Medulla oblongata (tissue), 1 donor: ENCODE data around the gene TMBIM6.

Source experiments
- DNase-seq: peaks from one replicate; pipeline ENCODE4 v3.0.0-alpha.2; 2015; ENCODE audit errors: extremely low spot score

Gene TMBIM6

GRCh38 chr12:49796606-49797448, 55.5 kb downstream of the TMBIM6 start:
- DNase-seq, result no peak

DNA sequence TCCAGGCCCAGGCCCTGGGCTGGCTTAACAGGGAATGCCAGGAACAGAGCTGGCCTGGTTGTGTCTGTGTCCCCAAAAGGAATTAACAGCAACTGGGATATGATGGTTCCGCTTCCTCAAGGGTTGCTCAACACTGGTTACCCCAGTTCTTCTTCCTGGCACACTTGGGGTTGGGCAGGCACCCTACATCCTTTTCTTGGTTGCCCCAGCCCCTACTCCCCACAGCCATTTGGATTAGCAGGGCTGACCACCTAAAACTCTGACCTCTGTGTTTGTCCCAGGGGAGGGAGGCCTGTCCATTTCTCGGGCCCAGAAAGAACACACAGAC, 56.1 kb downstream of the TMBIM6 start:
- DNase-seq, result no peak

- DNase-seq, result no peak
These were observed 56.9 kb downstream of the TMBIM6 start for GRCh38 chr12:49798248-49798647.

- no peak for DNase-seq
These were observed 57.6 kb downstream of the TMBIM6 start for GRCh38 chr12:49798934-49799333.

DNA sequence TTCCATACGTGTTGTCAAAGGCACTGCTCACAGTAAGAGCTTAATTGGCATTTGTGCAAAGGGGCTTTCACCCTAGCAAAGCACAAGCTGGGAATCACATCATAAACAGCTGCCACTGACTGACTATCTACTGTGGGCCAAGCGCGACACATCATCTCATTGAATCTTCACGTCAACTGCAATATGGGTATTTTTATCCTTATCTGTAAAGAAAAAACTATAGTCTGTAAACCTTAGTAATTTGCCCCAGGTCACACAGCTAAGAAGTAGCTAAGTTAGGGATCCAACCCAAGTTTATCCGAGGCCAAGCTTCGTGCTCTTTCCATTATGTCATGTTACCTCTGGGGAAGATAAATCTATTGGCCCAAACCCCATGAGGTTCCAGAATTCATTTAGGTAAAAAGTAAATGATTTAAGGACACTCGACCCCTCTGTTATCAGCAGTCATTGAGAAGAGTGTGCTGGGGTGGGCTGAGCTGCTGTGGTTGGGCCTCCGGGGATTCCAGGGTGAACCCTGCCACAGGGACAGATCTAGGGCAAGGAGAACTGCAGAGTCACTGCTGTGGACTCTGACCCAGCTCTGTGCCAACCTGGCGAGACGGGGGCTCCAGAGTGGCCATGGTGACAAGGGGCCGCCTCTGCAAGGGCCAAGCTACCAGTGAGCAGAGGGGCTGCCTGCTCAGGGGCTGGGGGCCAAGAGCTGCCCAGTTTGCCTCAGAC, 59.2 kb downstream of the TMBIM6 start:
- DNase-seq, result no peak

- DNase-seq, result no peak
These were observed 60.0 kb downstream of the TMBIM6 start for GRCh38 chr12:49801141-49802063.

- DNase-seq, result no peak
These were observed 62.5 kb downstream of the TMBIM6 start for GRCh38 chr12:49803693-49804450.

DNA sequence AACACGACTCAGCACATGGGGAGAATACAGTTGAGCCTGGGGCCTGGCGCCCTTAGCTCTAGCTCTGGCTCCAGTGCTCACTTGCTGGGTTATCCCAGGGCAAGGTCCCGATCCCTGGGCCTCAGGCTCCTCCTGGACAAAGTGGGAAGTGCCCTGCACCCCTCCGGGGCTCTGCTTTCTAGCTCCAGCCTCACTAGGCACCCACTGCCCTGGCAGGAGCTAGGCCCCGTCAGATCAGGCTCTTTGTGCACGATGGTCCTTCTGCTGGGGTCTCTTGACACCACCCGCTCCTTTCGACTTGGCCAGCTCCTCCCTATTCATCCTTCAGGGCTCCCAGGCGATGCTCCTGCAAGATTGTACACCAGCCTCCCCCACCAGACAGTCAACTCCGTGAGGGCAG, 63.5 kb downstream of the TMBIM6 start:
- no peak for DNase-seq

- no peak for DNase-seq
These were observed 64.1 kb downstream of the TMBIM6 start for GRCh38 chr12:49805409-49805808.

- no peak for DNase-seq
These were observed 65.0 kb downstream of the TMBIM6 start for GRCh38 chr12:49806321-49806813.

DNA sequence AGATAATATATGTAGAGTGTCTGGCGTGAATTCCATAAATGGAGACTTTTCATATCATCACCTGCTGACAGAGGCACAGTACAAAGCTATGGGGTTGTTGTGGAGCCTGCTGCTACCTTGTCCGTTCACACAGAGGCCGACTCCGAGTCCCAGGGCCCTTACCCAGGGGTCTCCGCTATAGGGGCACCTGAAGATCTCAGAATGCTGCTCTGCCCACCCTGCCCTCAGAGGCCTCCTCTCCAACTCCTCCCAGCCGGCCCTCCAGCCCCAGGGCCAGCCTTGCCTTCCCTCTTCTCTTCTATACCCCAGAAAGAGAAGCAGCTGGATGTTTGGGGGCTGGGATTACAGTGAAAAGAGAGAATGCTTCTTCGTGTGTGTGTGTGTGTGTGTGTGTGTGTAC, 65.5 kb downstream of the TMBIM6 start:
- DNase-seq, result no peak

- no peak for DNase-seq
These were observed 66.7 kb downstream of the TMBIM6 start for GRCh38 chr12:49807991-49808580.

DNA sequence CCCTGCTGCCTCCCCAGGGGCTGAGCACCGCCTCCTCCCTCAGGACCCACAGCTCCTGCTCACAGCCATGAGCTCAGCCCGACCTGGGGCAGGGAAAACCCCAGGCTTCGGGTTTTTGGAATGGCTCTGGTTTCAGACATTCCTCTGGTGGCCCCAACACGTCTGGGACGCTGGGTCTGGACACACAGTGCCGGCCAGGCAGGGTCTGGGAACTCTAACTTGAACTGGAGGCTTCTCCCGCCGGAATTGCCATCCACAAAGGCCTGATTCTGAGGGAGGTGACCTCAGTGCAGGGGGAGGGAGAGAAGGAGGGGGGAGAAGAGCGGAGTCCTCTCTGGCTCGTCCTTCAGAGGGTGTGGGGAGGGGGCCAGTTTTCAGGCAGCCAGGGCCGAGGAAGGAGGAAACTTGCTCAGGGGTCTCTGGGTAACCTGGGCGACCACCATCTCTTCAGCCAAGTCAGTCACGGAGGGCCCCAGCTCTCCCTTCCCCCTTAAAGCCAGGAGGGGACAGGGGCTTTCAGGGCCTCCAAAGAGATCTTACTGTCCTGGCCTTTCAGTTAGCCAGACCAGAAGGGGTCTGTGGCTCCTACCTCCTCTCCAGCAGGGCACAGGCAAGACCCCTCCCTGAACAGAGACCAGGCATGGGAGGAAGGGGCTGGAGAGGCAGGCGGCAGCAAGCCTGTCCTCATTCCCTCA, 67.5 kb downstream of the TMBIM6 start:
- peak; percentile 85 for DNase-seq

GRCh38 chr12:49809381-49809905, 68.1 kb downstream of the TMBIM6 start:
- peak; percentile 30 for DNase-seq

- DNase-seq, result peak; percentile 38
These were observed 68.6 kb downstream of the TMBIM6 start for GRCh38 chr12:49809906-49810389.

GRCh38 chr12:49811136-49811535, 69.8 kb downstream of the TMBIM6 start:
- DNase-seq, result no peak

- DNase-seq, result no peak
These were observed 70.6 kb downstream of the TMBIM6 start for GRCh38 chr12:49811961-49812401.

DNA sequence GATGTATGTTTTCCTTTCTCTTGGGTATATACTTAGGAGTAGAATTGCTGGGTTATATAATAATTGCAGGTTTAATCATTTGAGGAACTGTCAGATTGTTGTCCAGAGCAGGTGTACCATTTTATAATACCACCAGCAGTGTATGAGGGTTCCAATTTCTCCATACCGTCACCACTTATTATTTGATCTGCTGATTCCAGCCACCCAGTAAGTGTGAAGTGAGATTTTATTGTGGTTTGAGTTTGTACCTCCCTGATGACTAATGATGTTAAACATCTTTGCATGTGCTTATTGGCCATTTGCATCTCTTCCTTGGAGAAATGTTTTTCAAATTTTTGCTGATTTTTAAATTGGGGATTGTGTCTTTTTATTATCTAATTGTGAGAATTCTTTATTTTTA, 71.8 kb downstream of the TMBIM6 start:
- no peak for DNase-seq
